ENCODE results near the gene ASB4.
"Not testable (repeated sequence)": the region's sequence is repeated elsewhere in the genome, so short reads cannot be mapped to it uniquely, and the experiment has no call there.

The ASB4 gene

DNA sequence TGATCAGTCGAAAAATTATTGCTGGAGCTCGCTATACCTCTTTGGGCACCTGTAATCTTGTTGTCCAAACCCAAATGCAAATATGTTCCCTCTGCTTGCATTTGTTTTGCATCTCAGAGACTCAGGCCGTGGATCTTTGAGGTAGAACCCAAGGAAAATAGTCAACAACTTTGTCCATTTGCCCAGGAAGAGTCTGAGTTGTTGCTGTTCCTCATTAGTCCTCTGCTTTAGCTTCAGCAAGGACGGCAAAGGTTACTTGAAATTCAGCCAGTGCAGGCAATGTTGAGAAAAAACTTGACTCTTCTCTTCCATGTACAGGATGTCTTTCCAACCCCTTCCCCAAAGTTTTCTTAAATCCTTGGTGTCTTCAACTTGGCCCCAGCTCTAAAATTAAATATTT, 64.8 kb downstream of the ASB4 start:
- H3K4me3 ChIP-seq (ENCODE audit: insufficient read depth, low read depth, low read length, poor library complexity, severe bottlenecking), result no peak overlapping the region
- no peaks in the 10 kb centered on the region for H3K9me3 ChIP-seq (ENCODE audit: control insufficient read depth, low read length)

DNA sequence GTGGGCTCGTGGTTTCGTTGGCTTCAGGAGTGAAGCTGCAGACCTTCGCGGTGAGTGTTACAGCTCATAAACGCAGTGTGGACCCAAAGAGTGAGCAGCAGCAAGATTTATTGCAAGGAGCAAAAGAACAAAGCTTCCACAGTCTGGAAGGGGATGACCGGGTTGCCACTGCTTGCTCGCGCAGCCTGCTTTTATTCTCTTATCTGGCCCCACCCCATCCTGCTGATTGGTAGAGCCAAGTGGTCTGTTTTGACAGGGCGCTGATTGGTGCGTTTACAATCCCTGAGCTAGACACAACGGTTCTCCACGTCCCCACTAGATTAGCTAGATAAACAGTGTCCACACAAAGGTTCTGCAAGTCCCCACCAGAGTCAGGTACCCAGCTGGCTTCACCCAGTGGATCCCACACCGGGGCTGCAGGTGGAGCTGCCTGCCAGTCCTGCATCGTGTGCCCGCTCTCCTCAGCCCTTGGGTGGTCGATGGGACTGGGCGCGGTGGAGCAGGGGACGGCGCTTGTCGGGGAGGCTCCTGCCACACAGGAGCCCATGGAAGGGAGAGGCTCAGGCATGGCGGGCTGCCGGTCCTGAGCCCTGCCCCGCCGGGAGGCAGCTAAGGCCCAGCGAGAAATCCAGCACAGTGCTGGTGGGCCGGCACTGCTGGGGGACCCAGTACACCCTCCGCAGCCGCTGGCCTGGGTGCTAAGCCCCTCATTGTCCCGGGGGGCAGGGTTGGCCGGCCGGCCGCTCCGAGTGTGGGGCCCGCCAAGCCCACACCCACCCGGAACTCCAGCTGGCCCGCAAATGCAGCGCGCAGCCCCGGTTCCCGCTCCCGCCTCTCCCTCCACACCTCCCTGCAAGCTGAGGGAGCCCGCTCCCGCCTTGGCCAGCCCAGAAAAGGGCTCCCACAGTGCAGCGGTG, 66.5 kb downstream of the ASB4 start:
- not testable (repeated sequence) for H3K4me1 ChIP-seq (ENCODE audit: control insufficient read depth, insufficient read depth, low read length, poor library complexity, severe bottlenecking); DNase-seq; H3K27ac ChIP-seq (ENCODE audit: insufficient read depth, low read length, poor library complexity, severe bottlenecking); H3K9me3 ChIP-seq (ENCODE audit: control insufficient read depth, low read length); H3K36me3 ChIP-seq (ENCODE audit: control insufficient read depth, insufficient read depth, low read length); H3K4me3 ChIP-seq (ENCODE audit: insufficient read depth, low read depth, low read length, poor library complexity, severe bottlenecking); H3K27me3 ChIP-seq (replicated peaks; ENCODE audit: control insufficient read depth, insufficient read depth, low read length, poor library complexity, severe bottlenecking)

More for the DNA sequence above, 64.8 kb downstream of the ASB4 start:
- Histone ChIP-seq H3K27ac (ENCODE audit: insufficient read depth, low read length, poor library complexity, severe bottlenecking) (no peak overlapping the region), H3K36me3 (ENCODE audit: control insufficient read depth, insufficient read depth, low read length) (no peaks in the 10 kb centered on the region), H3K4me1 (ENCODE audit: control insufficient read depth, insufficient read depth, low read length, poor library complexity, severe bottlenecking) (no peaks in the 10 kb centered on the region), H3K27me3 (replicated peaks; ENCODE audit: control insufficient read depth, insufficient read depth, low read length, poor library complexity, severe bottlenecking) (no peaks in the 10 kb centered on the region)
- no peak for DNase-seq

DNA sequence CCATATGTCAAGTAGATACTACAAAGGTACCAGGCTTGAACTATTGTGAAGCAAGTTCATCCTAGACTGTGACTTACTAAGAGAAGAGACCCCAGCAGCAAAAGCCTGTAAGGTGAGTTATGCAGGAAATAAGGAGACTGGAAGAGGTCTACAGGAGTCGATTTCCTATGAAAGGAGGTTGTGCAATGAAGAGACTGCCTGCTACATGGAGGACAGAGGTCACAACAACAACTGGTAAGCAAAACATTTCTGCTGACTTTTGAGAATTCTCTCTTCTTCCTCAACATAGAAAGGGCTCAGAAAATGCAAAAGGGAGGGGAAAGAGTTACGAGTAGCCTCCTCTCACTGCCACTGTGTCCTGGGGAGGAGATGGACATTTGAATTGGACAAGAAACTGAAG, 68.2 kb downstream of the ASB4 start:
- no peak for DNase-seq
- Histone ChIP-seq H3K27ac (ENCODE audit: insufficient read depth, low read length, poor library complexity, severe bottlenecking) (no peak overlapping the region), H3K36me3 (ENCODE audit: control insufficient read depth, insufficient read depth, low read length) (no peaks in the 10 kb centered on the region), H3K9me3 (ENCODE audit: control insufficient read depth, low read length) (no peaks in the 10 kb centered on the region), H3K4me3 (ENCODE audit: insufficient read depth, low read depth, low read length, poor library complexity, severe bottlenecking) (no peak overlapping the region), H3K4me1 (ENCODE audit: control insufficient read depth, insufficient read depth, low read length, poor library complexity, severe bottlenecking) (no peaks in the 10 kb centered on the region), H3K27me3 (replicated peaks; ENCODE audit: control insufficient read depth, insufficient read depth, low read length, poor library complexity, severe bottlenecking) (no peaks in the 10 kb centered on the region)

- no peak for DNase-seq
- no peaks in the 10 kb centered on the region for H3K9me3 ChIP-seq (ENCODE audit: control insufficient read depth, low read length)
- no peaks in the 10 kb centered on the region for H3K36me3 ChIP-seq (ENCODE audit: control insufficient read depth, insufficient read depth, low read length)
- H3K4me1 ChIP-seq (ENCODE audit: control insufficient read depth, insufficient read depth, low read length, poor library complexity, severe bottlenecking), result no peaks in the 10 kb centered on the region
- H3K27me3 ChIP-seq (replicated peaks; ENCODE audit: control insufficient read depth, insufficient read depth, low read length, poor library complexity, severe bottlenecking), result no peaks in the 10 kb centered on the region
- no peak overlapping the region for H3K27ac ChIP-seq (ENCODE audit: insufficient read depth, low read length, poor library complexity, severe bottlenecking)
- H3K4me3 ChIP-seq (ENCODE audit: insufficient read depth, low read depth, low read length, poor library complexity, severe bottlenecking), result no peak overlapping the region
These were observed 71.0 kb downstream of the ASB4 start for GRCh38 chr7:95556777-95557176.

- no peak overlapping the region for H3K27ac ChIP-seq (ENCODE audit: insufficient read depth, low read length, poor library complexity, severe bottlenecking)
- H3K36me3 ChIP-seq (ENCODE audit: control insufficient read depth, insufficient read depth, low read length), result no peaks in the 10 kb centered on the region
- no peaks in the 10 kb centered on the region for H3K4me1 ChIP-seq (ENCODE audit: control insufficient read depth, insufficient read depth, low read length, poor library complexity, severe bottlenecking)
- H3K4me3 ChIP-seq (ENCODE audit: insufficient read depth, low read depth, low read length, poor library complexity, severe bottlenecking), result no peak overlapping the region
- DNase-seq, result no peak
- no peaks in the 10 kb centered on the region for H3K27me3 ChIP-seq (replicated peaks; ENCODE audit: control insufficient read depth, insufficient read depth, low read length, poor library complexity, severe bottlenecking)
- no peaks in the 10 kb centered on the region for H3K9me3 ChIP-seq (ENCODE audit: control insufficient read depth, low read length)
These were observed 73.1 kb downstream of the ASB4 start for GRCh38 chr7:95558864-95559263.

GRCh38 chr7:95560674-95561073, 74.9 kb downstream of the ASB4 start:
- Histone ChIP-seq H3K4me3 (ENCODE audit: insufficient read depth, low read depth, low read length, poor library complexity, severe bottlenecking) (no peak overlapping the region), H3K4me1 (ENCODE audit: control insufficient read depth, insufficient read depth, low read length, poor library complexity, severe bottlenecking) (no peaks in the 10 kb centered on the region), H3K27me3 (replicated peaks; ENCODE audit: control insufficient read depth, insufficient read depth, low read length, poor library complexity, severe bottlenecking) (no peaks in the 10 kb centered on the region), H3K9me3 (ENCODE audit: control insufficient read depth, low read length) (no peaks in the 10 kb centered on the region), H3K36me3 (ENCODE audit: control insufficient read depth, insufficient read depth, low read length) (no peaks in the 10 kb centered on the region), H3K27ac (ENCODE audit: insufficient read depth, low read length, poor library complexity, severe bottlenecking) (no peak overlapping the region)
- no peak for DNase-seq

DNA sequence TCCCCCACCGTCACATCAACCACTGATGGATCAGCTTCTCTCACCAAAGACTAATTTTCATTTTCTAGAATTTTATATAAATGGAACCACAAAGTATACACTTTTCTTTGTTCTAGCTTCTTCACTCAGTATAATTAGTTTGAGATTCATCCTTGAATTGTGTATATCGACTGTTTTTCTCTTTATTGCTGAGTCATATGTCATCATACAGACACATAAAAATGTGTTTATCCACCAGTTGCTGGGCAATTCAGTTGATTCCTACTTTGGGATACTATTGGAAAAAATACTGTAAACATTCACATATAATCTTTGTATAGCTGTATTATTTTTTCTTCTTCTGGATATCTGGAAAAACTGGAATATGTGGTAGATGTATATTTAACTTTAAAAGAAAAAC, 84.0 kb downstream of the ASB4 start:
- no peaks in the 10 kb centered on the region for H3K27me3 ChIP-seq (replicated peaks; ENCODE audit: control insufficient read depth, insufficient read depth, low read length, poor library complexity, severe bottlenecking)
- H3K4me3 ChIP-seq (ENCODE audit: insufficient read depth, low read depth, low read length, poor library complexity, severe bottlenecking), result no peak overlapping the region
- no peaks in the 10 kb centered on the region for H3K9me3 ChIP-seq (ENCODE audit: control insufficient read depth, low read length)
- no peak for DNase-seq
- no peak overlapping the region for H3K27ac ChIP-seq (ENCODE audit: insufficient read depth, low read length, poor library complexity, severe bottlenecking)
- H3K4me1 ChIP-seq (ENCODE audit: control insufficient read depth, insufficient read depth, low read length, poor library complexity, severe bottlenecking), result no peaks in the 10 kb centered on the region
- H3K36me3 ChIP-seq (ENCODE audit: control insufficient read depth, insufficient read depth, low read length), result no peaks in the 10 kb centered on the region

DNA sequence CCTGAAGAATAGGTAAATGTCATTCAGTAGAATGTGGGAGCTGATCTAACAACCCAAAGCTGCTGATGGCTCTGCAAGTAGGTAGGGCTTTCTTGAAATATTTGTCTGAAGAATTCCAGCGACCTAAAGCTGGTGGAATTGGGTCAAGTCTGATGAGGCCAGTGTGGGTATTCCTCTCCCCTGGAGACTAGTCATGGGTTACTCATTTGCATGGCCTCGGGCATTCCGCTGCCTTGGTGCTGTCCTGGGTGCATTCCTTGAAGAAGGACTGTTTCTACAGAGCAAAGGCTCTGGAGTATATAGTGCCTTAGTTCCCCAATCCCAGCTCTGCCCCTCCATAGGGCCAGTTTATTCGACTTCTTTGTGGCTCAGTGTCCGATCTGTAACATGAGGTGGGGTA, 91.4 kb downstream of the ASB4 start:
- Histone ChIP-seq H3K4me1 (ENCODE audit: control insufficient read depth, insufficient read depth, low read length, poor library complexity, severe bottlenecking) (no peaks in the 10 kb centered on the region), H3K27me3 (replicated peaks; ENCODE audit: control insufficient read depth, insufficient read depth, low read length, poor library complexity, severe bottlenecking) (no peaks in the 10 kb centered on the region), H3K36me3 (ENCODE audit: control insufficient read depth, insufficient read depth, low read length) (no peaks in the 10 kb centered on the region), H3K9me3 (ENCODE audit: control insufficient read depth, low read length) (no peaks in the 10 kb centered on the region), H3K4me3 (ENCODE audit: insufficient read depth, low read depth, low read length, poor library complexity, severe bottlenecking) (no peak overlapping the region), H3K27ac (ENCODE audit: insufficient read depth, low read length, poor library complexity, severe bottlenecking) (no peak overlapping the region)
- DNase-seq, result no peak

GRCh38 chr7:95578299-95578855, 92.6 kb downstream of the ASB4 start:
- no peaks in the 10 kb centered on the region for H3K27me3 ChIP-seq (replicated peaks; ENCODE audit: control insufficient read depth, insufficient read depth, low read length, poor library complexity, severe bottlenecking)

GRCh38 chr7:95579318-95579717, 93.6 kb downstream of the ASB4 start:
- Histone ChIP-seq H3K4me3 (ENCODE audit: insufficient read depth, low read depth, low read length, poor library complexity, severe bottlenecking) (no peak overlapping the region), H3K27ac (ENCODE audit: insufficient read depth, low read length, poor library complexity, severe bottlenecking) (no peak overlapping the region), H3K27me3 (replicated peaks; ENCODE audit: control insufficient read depth, insufficient read depth, low read length, poor library complexity, severe bottlenecking) (no peaks in the 10 kb centered on the region), H3K4me1 (ENCODE audit: control insufficient read depth, insufficient read depth, low read length, poor library complexity, severe bottlenecking) (no peaks in the 10 kb centered on the region), H3K36me3 (ENCODE audit: control insufficient read depth, insufficient read depth, low read length) (no peaks in the 10 kb centered on the region), H3K9me3 (ENCODE audit: control insufficient read depth, low read length) (no peaks in the 10 kb centered on the region)
- DNase-seq, result no peak

More at GRCh38 chr7:95578299-95578855, 92.6 kb downstream of the ASB4 start:
- Histone ChIP-seq H3K4me3 (ENCODE audit: insufficient read depth, low read depth, low read length, poor library complexity, severe bottlenecking) (no peak overlapping the region), H3K4me1 (ENCODE audit: control insufficient read depth, insufficient read depth, low read length, poor library complexity, severe bottlenecking) (no peaks in the 10 kb centered on the region), H3K36me3 (ENCODE audit: control insufficient read depth, insufficient read depth, low read length) (no peaks in the 10 kb centered on the region), H3K27ac (ENCODE audit: insufficient read depth, low read length, poor library complexity, severe bottlenecking) (no peak overlapping the region), H3K9me3 (ENCODE audit: control insufficient read depth, low read length) (no peaks in the 10 kb centered on the region)
- DNase-seq, result no peak

All from effector memory CD4-positive, alpha-beta T cell (primary cell).